GOT3 (cell line): ENCODE measurements around the gene MTERF4.

Experiments
- DNase-seq: peaks from one replicate; lab custom pipeline; 2025; ENCODE audit warnings: mixed read lengths; lab: John Stamatoyannopoulos, UW

Gene MTERF4

DNA sequence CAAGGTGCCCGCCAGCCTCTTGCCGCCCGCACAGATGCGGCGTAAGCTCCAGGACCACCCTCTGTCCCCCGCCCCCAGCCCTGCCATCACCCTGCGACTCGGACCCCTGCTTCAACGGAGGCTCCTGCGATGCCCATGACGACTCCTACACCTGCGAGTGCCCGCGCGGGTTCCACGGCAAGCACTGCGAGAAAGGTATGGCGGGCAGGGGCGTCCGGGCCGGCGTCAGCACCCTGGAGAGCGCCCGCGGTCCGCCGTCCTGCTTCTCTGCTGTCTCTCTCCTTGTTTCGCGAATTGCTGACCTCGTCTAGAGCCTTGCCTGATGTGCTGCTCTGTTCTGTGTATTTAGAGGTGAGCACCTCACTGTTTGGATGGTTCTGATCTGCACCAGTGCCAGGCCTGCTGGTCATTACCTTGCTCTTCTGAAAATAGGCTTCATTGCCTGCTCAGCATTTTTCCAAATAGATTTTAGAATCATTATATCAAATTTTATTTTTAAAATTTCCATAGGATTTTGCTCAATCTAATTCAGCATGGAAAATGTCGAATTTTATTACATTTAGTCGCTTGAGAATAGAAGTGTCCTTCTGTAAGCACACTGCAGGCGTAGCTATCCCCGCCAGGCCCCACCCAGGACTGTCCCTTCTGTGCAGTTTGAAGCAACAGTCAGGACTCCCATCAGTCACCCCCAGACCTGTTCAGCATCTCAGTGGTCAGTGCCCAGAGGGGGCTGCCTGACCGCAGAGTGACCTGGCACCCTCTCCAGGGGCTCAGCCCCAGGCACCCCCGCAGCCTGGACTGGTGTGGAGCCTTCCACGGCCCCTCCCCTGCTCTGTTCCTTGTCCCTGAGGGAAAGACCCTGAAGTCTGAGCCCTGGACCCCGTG is 52.1 kb downstream of the MTERF4 start:
- DNase-seq = no peak

DNA sequence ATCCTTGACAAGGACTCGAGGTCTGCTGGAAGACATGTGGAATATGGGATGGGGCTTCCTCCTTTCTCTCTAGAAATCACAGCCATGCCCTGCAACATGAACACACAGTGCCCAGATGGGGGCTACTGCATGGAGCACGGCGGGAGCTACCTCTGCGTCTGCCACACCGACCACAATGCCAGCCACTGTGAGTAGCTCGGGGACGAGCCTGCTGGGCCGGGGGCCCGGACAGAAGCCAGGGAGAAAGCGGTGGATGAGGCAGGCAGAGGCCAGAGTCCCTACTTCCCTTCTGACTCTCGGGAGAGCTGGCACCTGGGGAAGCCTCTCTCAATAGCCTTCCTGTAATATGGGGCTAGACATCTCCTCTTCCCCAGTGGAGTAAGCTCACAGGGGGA is 53.1 kb downstream of the MTERF4 start:
- DNase-seq = no peak

DNA sequence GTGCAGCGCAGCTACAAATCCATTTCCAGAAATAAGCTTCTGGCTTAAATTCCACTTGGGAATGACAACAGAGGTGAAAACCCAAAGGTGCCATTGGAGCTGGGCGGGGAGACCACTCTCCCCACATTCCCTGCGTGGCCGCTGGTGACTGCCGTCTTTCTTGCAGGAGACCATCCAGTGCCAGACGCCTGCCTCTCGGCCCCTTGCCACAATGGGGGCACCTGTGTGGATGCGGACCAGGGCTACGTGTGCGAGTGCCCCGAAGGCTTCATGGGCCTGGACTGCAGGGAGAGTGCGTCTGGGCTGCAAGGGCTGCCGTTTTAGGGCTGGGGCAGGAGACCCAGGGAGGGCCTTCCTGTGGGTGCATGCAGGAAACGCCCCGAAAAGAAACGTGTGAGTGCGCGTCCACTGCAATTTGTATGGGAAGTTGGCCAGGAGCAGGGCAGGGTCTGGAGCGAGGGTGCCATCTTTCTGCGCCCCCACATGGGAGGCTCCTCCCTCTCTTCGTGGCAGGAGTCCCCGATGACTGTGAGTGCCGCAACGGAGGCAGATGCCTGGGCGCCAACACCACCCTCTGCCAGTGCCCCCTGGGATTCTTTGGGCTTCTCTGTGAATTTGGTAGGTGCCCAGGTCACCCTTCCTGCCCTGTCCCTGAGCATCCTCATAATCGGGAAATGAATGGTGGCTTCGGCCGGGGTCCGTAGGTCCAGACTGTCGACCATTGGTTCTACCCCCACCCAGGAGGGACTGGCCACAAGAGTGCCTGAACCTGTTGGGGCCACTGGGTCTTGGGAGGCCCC is 53.7 kb downstream of the MTERF4 start:
- no peak for DNase-seq

DNA sequence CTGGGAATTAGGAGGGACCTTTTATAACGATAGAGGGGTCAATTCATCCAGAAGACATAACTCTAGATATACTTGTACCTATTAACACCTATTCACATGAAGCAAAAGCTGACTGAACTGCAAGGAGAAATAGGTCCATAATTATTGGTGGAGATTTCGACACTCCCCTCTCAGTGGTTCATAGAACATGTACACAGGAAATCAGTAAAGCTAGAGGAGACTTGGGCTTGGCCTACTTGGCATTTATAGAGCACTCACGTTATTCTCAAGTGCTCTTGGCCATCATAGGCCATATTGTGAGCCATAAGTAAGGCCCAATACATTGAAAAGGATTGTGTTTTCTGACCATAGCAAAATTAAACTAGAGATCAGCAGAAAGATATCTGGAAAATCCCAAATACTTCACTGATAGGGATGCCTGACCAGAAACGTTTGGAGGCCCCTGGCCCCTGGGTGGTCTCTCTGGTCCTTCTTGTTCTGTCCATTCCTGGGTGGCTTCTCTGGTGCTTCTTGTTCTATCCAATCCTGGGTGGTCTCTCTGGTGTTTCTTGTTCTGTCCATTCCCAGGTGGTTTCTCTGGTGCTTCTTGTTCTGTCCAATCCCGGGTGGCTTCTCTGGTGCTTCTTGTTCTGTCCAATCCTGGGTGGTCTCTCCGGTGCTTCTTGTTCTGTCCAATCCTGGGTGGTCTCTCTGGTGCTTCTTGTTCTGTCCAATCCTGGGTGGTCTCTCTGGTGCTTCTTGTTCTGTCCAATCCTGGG is 54.7 kb downstream of the MTERF4 start:
- DNase-seq = no peak
